ENCODE measurements around the gene RNU6-8.

- no peak for TF ChIP-seq CTCF (IDR thresholded peaks at IDR 0.05)
- no peak for TF ChIP-seq POLR2A (IDR thresholded peaks at IDR 0.05)
Measured at GRCh38 chr14:32189811-32190210, 13.3 kb downstream of the RNU6-8 start.
